IPS-20b (cell line): ENCODE measurements around the gene CLDN5.
"Not testable (repeated sequence)": the region's sequence is repeated elsewhere in the genome, so short reads cannot be mapped to it uniquely, and the experiment has no call there.

Experiments
- H3K27ac ChIP-seq: one replicate; pipeline ENCODE4 v1.5.1; 2013; ENCODE audit warnings: low read length
- H3K27me3 ChIP-seq: 2 replicates; pipeline ENCODE4 v1.6.1; 2013; ENCODE audit warnings: mild to moderate bottlenecking, low read length, inconsistent platforms; ENCODE audit not compliant: insufficient read depth
- H3K36me3 ChIP-seq: 2 replicates; pipeline ENCODE4 v1.6.1; 2013; ENCODE audit warnings: low read depth, mild to moderate bottlenecking, inconsistent platforms, low read length, moderate library complexity; ENCODE audit not compliant: insufficient read depth
- H3K4me1 ChIP-seq: 2 replicates; pipeline ENCODE4 v1.6.1; 2013; ENCODE audit warnings: mild to moderate bottlenecking, control low read depth, inconsistent platforms, low read length, moderate library complexity; ENCODE audit not compliant: insufficient read depth
- H3K4me3 ChIP-seq: 2 replicates; pipeline ENCODE4 v1.5.1; 2013; ENCODE audit warnings: mild to moderate bottlenecking, low read length, inconsistent platforms
- H3K9ac ChIP-seq: 2 replicates; pipeline ENCODE4 v1.6.1; 2013; ENCODE audit warnings: low read depth, mild to moderate bottlenecking, inconsistent platforms, low read length, moderate library complexity
- H3K9me3 ChIP-seq: 2 replicates; pipeline ENCODE4 v1.6.1; 2013; ENCODE audit warnings: mild to moderate bottlenecking, low read depth, low read length, inconsistent platforms; ENCODE audit not compliant: insufficient read depth

Gene CLDN5

DNA sequence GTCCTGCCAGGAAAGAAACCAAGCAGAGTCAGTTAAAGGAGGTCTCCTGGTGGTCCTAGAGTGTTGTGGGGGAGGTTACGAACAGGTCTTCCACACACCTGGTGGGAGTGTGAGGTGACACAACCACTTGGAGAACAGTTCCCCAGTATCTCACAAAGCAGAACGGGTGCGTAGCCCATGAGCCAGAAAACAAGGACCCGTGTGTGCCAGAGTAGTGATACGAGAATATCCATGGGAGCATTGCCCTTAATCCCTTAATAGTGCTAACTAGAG is 21.7 kb upstream of the CLDN5 start:
- Histone ChIP-seq H3K9me3 (no peaks in the 10 kb centered on the region), H3K4me1 (no peaks in the 10 kb centered on the region), H3K27me3 (no peaks in the 10 kb centered on the region), H3K27ac (no peak overlapping the region), H3K36me3 (no peaks in the 10 kb centered on the region), H3K9ac (no peak overlapping the region), H3K4me3 (no peak overlapping the region)

DNA sequence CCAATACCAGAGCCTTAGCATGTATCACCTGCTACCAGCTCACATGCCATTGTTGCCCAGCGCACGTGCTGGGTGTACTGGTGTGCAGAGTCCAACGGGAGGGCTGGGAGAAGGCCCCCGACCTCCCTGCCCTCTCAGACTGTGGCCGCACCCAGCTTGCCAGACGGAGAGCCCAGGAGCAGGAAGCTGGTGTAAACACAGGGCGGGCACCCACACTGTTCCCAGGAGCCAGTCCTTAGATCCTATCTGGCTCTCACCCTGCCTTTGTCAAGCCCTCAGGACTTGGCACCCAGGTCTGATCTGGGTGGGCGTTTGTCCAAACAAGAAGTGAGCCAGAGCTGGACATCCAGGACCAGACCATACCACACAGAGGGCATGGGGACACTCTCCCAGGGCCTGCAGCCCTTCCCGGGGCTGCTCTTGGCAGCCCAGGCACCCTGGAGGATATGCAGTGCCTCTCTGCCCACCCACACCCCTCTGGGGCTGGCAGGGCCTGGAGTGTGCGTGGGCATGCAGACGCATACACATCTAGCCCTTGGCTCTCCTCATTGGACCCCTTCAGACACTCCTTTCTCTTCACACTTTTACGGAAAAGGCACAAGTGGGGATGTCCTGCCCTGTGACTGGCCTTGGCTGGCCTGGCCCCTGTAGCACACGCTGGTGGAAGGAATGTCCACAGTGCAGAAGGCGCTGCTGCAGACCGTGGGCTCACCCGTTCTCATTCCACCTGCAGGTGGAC is 19.9 kb upstream of the CLDN5 start:
- H3K4me3 ChIP-seq, result no peak overlapping the region
- no peak overlapping the region for H3K27ac ChIP-seq
- no peaks in the 10 kb centered on the region for H3K36me3 ChIP-seq
- H3K9me3 ChIP-seq, result no peaks in the 10 kb centered on the region
- H3K27me3 ChIP-seq, result no peaks in the 10 kb centered on the region
- H3K4me1 ChIP-seq, result no peaks in the 10 kb centered on the region
- no peak overlapping the region for H3K9ac ChIP-seq

DNA sequence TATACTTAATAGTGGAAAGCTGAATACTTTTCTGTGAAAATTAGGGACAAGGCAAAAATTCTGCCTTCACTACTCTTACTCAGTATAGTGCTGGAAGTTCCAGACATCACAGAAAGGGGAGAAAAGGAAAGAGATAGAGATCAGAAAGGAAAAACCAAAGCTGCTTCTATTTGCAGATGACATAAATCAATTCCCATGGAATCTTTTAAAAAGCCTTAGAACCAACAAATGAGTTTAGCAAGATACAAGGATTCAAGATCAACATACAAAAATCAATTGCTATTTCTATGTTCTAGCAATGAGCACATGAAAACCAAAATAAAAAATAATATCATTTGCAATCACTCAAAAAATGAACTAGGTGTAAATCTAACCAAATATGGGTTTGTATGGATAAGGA is 16.2 kb upstream of the CLDN5 start:
- no peak overlapping the region for H3K9ac ChIP-seq
- H3K27ac ChIP-seq, result no peak overlapping the region

DNA sequence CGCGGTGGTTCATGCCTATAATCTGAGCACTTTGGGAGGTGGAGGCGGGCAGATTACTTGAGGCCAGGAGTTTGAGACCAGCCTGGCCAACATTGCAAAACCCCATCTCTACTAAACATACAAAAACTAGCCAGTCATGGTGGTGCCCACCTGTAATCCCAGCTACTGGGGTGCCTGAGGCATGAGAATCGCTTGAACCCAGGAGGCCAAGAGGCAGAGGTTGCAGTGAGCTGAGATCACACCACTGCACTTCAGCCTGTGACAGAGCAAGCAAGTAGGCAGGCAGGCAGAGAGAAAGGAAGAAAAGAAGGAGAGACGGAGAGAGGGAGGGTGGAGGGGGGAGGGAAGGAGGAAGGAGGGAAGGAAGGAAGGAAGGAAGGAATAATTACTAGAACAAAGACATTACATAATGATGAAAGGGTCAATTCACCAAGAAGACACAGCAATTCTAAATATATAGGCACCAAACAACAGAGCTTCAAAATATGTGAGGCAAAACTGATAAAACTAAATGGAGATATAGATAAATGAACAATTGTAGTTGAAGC is 13.8 kb upstream of the CLDN5 start:
- Histone ChIP-seq H3K36me3 (no peaks in the 10 kb centered on the region), H3K4me3 (no peak overlapping the region), H3K9me3 (no peaks in the 10 kb centered on the region), H3K4me1 (no peaks in the 10 kb centered on the region), H3K27ac (no peak overlapping the region), H3K27me3 (no peaks in the 10 kb centered on the region), H3K9ac (no peak overlapping the region)

More for the DNA sequence above, 16.2 kb upstream of the CLDN5 start:
- Histone ChIP-seq H3K36me3 (no peaks in the 10 kb centered on the region), H3K9me3 (no peaks in the 10 kb centered on the region), H3K27me3 (no peaks in the 10 kb centered on the region), H3K4me1 (no peaks in the 10 kb centered on the region), H3K4me3 (no peak overlapping the region)

DNA sequence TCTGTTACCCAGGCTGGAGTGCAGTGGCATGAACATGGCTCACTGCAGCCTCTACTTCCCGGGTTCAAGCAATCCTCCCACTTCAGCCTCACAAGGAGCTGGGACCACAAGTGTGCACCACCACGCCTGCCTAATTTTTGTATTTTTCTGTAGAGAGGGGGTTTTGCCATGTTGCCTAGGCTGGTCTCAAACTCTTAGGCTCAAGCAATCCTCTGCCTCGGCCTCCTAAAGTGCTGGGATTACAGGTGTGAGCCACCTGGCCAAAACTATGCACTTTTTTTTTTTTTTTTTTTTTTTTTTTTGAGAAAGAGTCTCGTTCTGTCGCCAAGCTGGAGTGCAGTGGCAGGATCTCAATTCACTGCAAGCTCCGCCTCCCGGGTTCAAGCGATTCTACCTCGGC is 12.4 kb upstream of the CLDN5 start:
- H3K27me3 ChIP-seq, result no peaks in the 10 kb centered on the region

DNA sequence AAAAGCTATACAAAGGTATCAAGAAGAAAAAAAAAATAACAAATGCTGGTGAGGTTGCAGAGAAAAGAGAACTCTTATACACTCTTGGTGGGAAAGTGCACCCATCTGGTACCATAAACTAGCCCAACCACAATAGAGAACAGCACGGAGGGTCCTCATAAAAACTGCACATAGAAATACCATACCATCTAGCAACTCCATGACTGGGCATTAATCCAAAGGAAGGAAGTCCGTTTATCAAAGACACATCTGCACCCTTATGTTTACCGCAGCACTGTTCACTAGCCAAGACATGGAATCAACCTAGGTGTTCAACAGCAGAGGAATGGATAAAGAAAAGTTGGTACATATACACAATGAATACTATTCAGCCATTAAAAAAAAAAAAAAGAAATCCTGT is 10.8 kb upstream of the CLDN5 start:
- Histone ChIP-seq H3K27me3 (no peaks in the 10 kb centered on the region), H3K27ac (no peak overlapping the region), H3K4me1 (no peaks in the 10 kb centered on the region)

More for the DNA sequence above, 12.4 kb upstream of the CLDN5 start:
- Histone ChIP-seq H3K4me3 (no peak overlapping the region), H3K27ac (no peak overlapping the region), H3K36me3 (no peaks in the 10 kb centered on the region), H3K4me1 (no peaks in the 10 kb centered on the region), H3K9ac (no peak overlapping the region), H3K9me3 (no peaks in the 10 kb centered on the region)

DNA sequence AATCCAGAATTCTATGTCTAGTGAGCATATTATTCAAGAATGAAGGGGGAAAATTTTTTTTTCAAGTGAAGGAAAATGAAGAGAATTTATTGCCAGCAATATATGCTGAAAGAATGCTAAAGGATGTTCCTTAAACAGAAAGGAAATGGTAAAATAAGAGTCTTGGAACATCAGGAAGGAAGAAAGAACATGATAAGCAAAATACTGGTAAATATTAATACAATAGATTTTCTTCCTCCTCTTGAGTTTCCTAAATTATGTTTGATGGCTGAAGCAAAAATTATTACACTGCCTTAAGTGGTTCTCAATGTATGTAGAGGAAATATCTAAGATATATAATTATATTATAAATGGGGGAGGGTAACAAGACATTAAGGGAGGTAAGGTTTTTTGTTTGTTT is 9.6 kb upstream of the CLDN5 start:
- Histone ChIP-seq H3K9ac (no peak overlapping the region), H3K4me1 (no peaks in the 10 kb centered on the region), H3K4me3 (no peak overlapping the region), H3K9me3 (no peaks in the 10 kb centered on the region), H3K27me3 (no peaks in the 10 kb centered on the region), H3K27ac (no peak overlapping the region), H3K36me3 (no peaks in the 10 kb centered on the region)

More for the DNA sequence above, 10.8 kb upstream of the CLDN5 start:
- Histone ChIP-seq H3K4me3 (no peak overlapping the region), H3K36me3 (no peaks in the 10 kb centered on the region), H3K9me3 (no peaks in the 10 kb centered on the region), H3K9ac (no peak overlapping the region)

DNA sequence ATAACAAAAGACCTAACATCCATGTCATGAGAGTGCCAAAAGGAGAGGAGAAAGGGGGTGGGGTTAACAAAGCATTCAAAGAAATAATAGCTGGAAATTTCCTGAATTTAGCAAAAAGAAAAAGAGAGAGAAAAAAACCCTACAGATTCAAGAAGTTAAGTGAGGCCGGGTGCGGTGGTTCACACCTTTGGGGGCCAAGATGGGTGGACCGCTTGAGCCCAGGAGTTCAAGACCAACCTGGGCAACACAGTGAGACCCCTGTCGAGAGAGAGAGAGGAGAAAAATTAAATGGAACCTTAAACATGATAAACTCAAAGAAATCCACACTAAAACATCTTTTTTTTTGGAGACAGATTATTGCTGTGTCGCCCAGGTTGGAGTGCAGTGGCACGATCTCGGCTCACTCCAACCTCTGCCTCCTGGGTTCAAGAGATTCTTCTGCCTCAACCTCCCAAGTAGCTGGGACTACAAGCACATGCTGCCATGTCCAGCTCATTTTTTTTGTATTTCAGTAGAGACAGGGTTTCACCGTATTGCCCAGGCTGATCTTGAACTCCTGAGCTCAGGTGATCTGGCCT is 8.9 kb upstream of the CLDN5 start:
- Histone ChIP-seq H3K9ac (no peak overlapping the region), H3K4me1 (no peaks in the 10 kb centered on the region), H3K9me3 (no peaks in the 10 kb centered on the region), H3K27me3 (no peaks in the 10 kb centered on the region), H3K27ac (no peak overlapping the region), H3K4me3 (no peak overlapping the region), H3K36me3 (no peaks in the 10 kb centered on the region)

DNA sequence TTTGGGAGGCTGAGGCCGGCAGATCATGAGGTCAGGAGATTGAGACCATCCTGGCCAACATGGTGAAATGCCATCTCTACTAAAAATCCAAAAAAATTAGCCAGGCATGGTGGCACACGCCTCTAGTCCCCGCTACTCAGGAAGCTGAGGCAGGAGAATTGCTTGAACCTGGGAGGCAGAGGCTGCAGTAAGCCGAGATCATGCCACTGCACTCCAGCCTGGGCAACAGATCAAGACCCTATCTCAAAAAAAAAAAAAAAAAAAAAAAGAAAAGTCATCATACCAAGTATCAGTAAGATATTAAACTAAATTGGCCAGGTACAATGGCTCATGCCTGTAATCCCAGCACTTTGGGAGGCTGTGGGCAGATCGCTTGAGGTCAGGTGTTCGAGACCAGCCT is 7.1 kb upstream of the CLDN5 start:
- not testable (repeated sequence) for H3K4me1 ChIP-seq, H3K9me3 ChIP-seq, H3K36me3 ChIP-seq, H3K27me3 ChIP-seq, H3K4me3 ChIP-seq, H3K9ac ChIP-seq, H3K27ac ChIP-seq

DNA sequence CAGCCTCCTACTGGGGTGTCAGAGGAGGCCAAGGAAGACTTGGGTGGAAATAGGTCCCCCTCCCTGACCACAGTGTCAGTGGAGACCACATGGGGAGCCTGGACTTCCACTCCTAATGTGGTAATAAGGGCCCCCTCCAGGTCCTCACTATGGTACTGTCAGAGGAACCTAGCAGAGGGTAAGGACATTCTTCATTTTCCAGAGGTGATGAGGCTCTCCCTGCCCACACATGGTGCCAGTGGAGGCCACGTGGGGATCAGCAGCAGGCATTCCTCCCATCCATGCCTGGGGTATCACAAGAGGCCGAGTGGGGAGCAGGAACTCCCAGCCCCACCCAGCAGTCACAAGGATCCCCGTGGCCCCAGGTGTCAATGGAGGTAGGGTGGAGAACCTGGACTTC is 6.5 kb upstream of the CLDN5 start:
- no peak overlapping the region for H3K9ac ChIP-seq
- no peak overlapping the region for H3K4me3 ChIP-seq
- H3K9me3 ChIP-seq, result no peaks in the 10 kb centered on the region
- peaks cover 10% of the 10 kb centered on the region for H3K27me3 ChIP-seq
- H3K36me3 ChIP-seq, result no peaks in the 10 kb centered on the region
- no peak overlapping the region for H3K27ac ChIP-seq
- no peaks in the 10 kb centered on the region for H3K4me1 ChIP-seq

DNA sequence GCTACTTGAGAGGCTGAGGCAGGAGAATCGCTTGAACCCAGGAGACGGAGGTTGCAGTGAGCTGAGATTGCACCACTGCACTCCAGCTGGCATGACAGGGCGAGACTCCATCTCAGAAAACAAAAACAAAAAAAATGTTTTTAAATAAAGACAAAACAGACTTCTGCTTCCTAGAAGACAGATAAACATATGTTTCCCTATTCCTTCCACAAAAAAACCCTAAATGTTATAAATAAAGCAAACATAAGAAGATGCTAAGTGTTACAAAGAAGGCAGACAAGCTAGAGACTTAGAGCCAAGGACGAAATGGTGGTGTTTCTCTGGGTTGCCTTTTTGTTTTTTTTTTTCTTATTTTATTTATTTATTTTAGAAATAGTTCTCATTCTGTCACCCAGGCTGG is 5.6 kb upstream of the CLDN5 start:
- Histone ChIP-seq H3K36me3 (no peaks in the 10 kb centered on the region), H3K4me1 (no peaks in the 10 kb centered on the region), H3K9ac (no peak overlapping the region), H3K27me3 (peaks cover 20% of the 10 kb centered on the region), H3K4me3 (no peak overlapping the region), H3K9me3 (no peaks in the 10 kb centered on the region), H3K27ac (no peak overlapping the region)

DNA sequence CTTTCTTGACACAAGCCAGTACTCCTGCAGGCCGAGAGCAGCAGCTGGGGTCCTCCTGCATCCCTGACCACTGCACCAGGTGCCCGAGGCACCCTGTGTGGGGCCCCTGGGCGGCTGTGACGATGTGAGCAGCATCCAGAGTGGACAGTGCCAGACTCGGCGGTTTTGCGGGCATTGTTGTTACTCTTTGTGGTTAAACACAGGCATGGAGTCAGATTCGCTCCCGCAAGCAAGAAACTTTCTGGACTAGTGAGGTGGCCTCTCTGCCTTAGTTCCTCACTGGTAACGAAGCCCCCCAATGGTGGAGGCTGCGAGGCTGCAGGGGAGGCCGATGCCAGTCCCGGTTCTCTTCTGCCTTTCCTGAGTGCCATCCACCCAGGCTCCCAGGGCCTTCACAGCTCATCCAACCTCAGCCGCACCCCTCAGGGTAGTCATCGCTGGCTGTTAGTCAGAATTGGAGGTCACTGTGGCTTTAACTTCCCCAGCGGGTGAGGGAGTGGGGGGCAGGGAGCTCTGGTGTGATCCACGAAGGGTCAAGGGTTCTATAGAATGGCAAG is 3.7 kb upstream of the CLDN5 start:
- Histone ChIP-seq H3K9ac (no peak overlapping the region), H3K27me3 (peaks cover 38% of the 10 kb centered on the region), H3K9me3 (no peaks in the 10 kb centered on the region), H3K4me3 (no peak overlapping the region), H3K36me3 (no peaks in the 10 kb centered on the region), H3K4me1 (no peaks in the 10 kb centered on the region), H3K27ac (no peak overlapping the region)
